A549 (cell line): Measurements from ENCODE around the gene DAZL. TPM values are rescaled to one million over a fixed set of nuclear protein-coding genes. Genes with fewer than 3 reads are reported as not detected.
A peak's percentile ranks its signal among the peaks of the same experiment; 100 is the strongest.

Source experiments
- ATAC-seq, 2 experiments: fragments of 200-7000 bp in 1 of 2; fragments of >200 bp in 1 of 2; cut with Nextera tagmentation in 1 of 2; cut with Tn5 transposase in 1 of 2; 3 replicates each; pipeline versions ENCODE4 v1.8.0 to v1.9.1; 2018 to 2020; ENCODE audit warnings: mild to moderate bottlenecking in 1 of 2, moderate library complexity in 1 of 2
- CTCF ChIA-PET: fragments of 300-600 bp; sonication (Branson Sonifier 250); formaldehyde crosslinking; extraction: SDS; loops from one replicate; lab custom pipeline; 2021; ENCODE audit warnings: antibody characterized with exemption, inconsistent platforms; lab: Yijun Ruan, JAX
- POLR2A ChIA-PET: fragments of 350-600 bp; formaldehyde crosslinking; extraction: SDS; loops from one replicate; lab custom pipeline; 2021; ENCODE audit warnings: antibody characterized with exemption, inconsistent platforms; lab: Yijun Ruan, JAX
- DNase-seq, 2 experiments: peaks; one replicate each; pipeline versions ENCODE4 v3.0.0 to v3.0.0-alpha.2; 2011 to 2016; ENCODE audit warnings: low read depth in 1 of 2, low spot score in 1 of 2
- FAIRE-seq: peaks from 2 replicates; lab custom pipeline; 2011; peaks lifted over from hg19 to GRCh38; lab: Jason Lieb, UNC
- H3K27ac ChIP-seq, 2 experiments: fragments of >200 bp; sonication (Bioruptor Twin); formaldehyde crosslinking; 3 replicates each; pipeline ENCODE4 v1.5.1; 2016 to 2017
- H3K4me1 ChIP-seq: fragments of >200 bp; sonication (Bioruptor Twin); formaldehyde crosslinking; 3 replicates; pipeline ENCODE4 v1.6.1; 2016
- H3K4me2 ChIP-seq: fragments of >200 bp; sonication (Bioruptor Twin); formaldehyde crosslinking; 3 replicates; pipeline ENCODE4 v1.6.1; 2016
- H3K4me3 ChIP-seq: fragments of >200 bp; sonication (Bioruptor Twin); formaldehyde crosslinking; 3 replicates; pipeline ENCODE4 v1.5.1; 2016
- H3K9me3 ChIP-seq: fragments of >200 bp; sonication (Bioruptor Twin); formaldehyde crosslinking; 3 replicates; pipeline ENCODE4 v1.6.1; 2016
- CBX8 ChIP-seq: fragments of 200-600 bp; sonication (generic); IDR thresholded peaks from 2 replicates; pipeline ENCODE4 v1.6.1; 2016
- CEBPB ChIP-seq, 2 experiments: fragments of >200 bp in 1 of 2; sonication (Bioruptor Twin) in 1 of 2; formaldehyde crosslinking in 1 of 2; IDR thresholded peaks; 2 replicates each; pipeline ENCODE4 v1.6.1; 2012 to 2016
- E2F6 ChIP-seq: IDR thresholded peaks from 2 replicates; pipeline ENCODE4 v1.6.1; 2012; ENCODE audit warnings: low read depth, borderline replicate concordance
- EHF ChIP-seq: fragments of 250-450 bp; sonication (Bioruptor Pico); IDR thresholded peaks from 2 replicates; pipeline ENCODE4 v1.5.0; 2020; ENCODE audit warnings: mild to moderate bottlenecking
- ELK1 ChIP-seq: fragments of 150-350 bp; IDR thresholded peaks from 2 replicates; pipeline ENCODE4 v1.6.1; 2014; ENCODE audit warnings: low read depth, mild to moderate bottlenecking, low read length
- FOXS1 ChIP-seq: fragments of 250-450 bp; sonication (Bioruptor Pico); IDR thresholded peaks from 2 replicates; pipeline ENCODE4 v1.5.0; 2020; ENCODE audit warnings: mild to moderate bottlenecking, moderate library complexity
- GATA3 ChIP-seq: IDR thresholded peaks from 2 replicates; pipeline ENCODE4 v1.6.1; 2012; ENCODE audit warnings: borderline replicate concordance
- HEYL ChIP-seq: fragments of 250-450 bp; sonication (Bioruptor Pico); IDR thresholded peaks from 2 replicates; pipeline ENCODE4 v1.8.0; 2021; ENCODE audit warnings: mild to moderate bottlenecking, moderate library complexity
- HOXA7 ChIP-seq: fragments of 250-450 bp; sonication (Bioruptor Pico); IDR thresholded peaks from 2 replicates; pipeline ENCODE4 v1.5.0; 2020; ENCODE audit warnings: mild to moderate bottlenecking, moderate library complexity
- JUN ChIP-seq, 2 experiments: fragments of >200 bp; sonication (Bioruptor Twin); formaldehyde crosslinking; IDR thresholded peaks; 2 replicates in 1 of 2; 3 replicates in 1 of 2; pipeline ENCODE4 v1.6.1; 2016 to 2017
- KDM5A ChIP-seq: fragments of 200-600 bp; sonication (generic); IDR thresholded peaks from 2 replicates; pipeline ENCODE4 v1.6.1; 2016; ENCODE audit warnings: antibody characterized with exemption, mild to moderate bottlenecking
- MAFK ChIP-seq: fragments of 450-650 bp; IDR thresholded peaks from 2 replicates; pipeline ENCODE4 v1.6.1; 2014; ENCODE audit not compliant: partially characterized antibody
- MAZ ChIP-seq: fragments of 150-350 bp; IDR thresholded peaks from 2 replicates; pipeline ENCODE4 v1.6.1; 2014; ENCODE audit warnings: antibody characterized with exemption, low read depth, low read length, borderline replicate concordance
- NFE2L2 ChIP-seq: fragments of 150-350 bp; conservative IDR thresholded peaks from 2 replicates; pipeline ENCODE4 v1.6.1; 2014; ENCODE audit warnings: low read length
- NPAS2 ChIP-seq: fragments of 250-450 bp; sonication (Bioruptor Pico); IDR thresholded peaks from 2 replicates; pipeline ENCODE4 v1.8.0; 2022; ENCODE audit warnings: mild to moderate bottlenecking, moderate library complexity, borderline replicate concordance
- NR3C1 ChIP-seq: fragments of >200 bp; sonication (Bioruptor Twin); formaldehyde crosslinking; IDR thresholded peaks from 3 replicates; pipeline ENCODE4 v1.6.1; 2017
- PHF8 ChIP-seq: fragments of 200-600 bp; sonication (generic); IDR thresholded peaks from 2 replicates; pipeline ENCODE4 v1.6.1; 2016; ENCODE audit warnings: low read depth, mild to moderate bottlenecking, antibody characterized with exemption, moderate library complexity, borderline replicate concordance
- POLR2A ChIP-seq: IDR thresholded peaks from 2 replicates; pipeline ENCODE4 v1.6.1; 2012; ENCODE audit warnings: mild to moderate bottlenecking, low read length
- RAD21 ChIP-seq, 2 experiments: fragments of >200 bp in 1 of 2; sonication (Bioruptor Twin) in 1 of 2; formaldehyde crosslinking in 1 of 2; IDR thresholded peaks in 1 of 2; conservative IDR thresholded peaks in 1 of 2; 2 replicates in 1 of 2; 3 replicates in 1 of 2; pipeline ENCODE4 v1.6.1; 2012 to 2018; ENCODE audit warnings: inconsistent platforms in 1 of 2
- USF2 ChIP-seq: fragments of 450-650 bp; IDR thresholded peaks from 2 replicates; pipeline ENCODE4 v1.6.1; 2014; ENCODE audit warnings: antibody characterized with exemption
- ZFP36 ChIP-seq: fragments of 450-650 bp; IDR thresholded peaks from 2 replicates; pipeline ENCODE4 v1.6.1; 2014; ENCODE audit warnings: borderline replicate concordance; ENCODE audit not compliant: partially characterized antibody
- ZSCAN20 ChIP-seq: fragments of 250-450 bp; sonication (Bioruptor Pico); IDR thresholded peaks from 2 replicates; pipeline ENCODE4 v1.8.0; 2022; ENCODE audit warnings: mild to moderate bottlenecking, moderate library complexity
- WGBS: methylation state at CpG from one replicate; pipeline ENCODE4 v1.1.6; 2017; ENCODE audit errors: missing lambda C conversion rate; 5-methylcytosine and 5-hydroxymethylcytosine counted together
- polyA plus RNA-seq, 4 experiments: library from polyadenylated mRNA; depleted of rRNA in 3 of 4; stranded (reverse); fragments of >200 nt; fragmentation: RNase III in 1 of 4; extraction: RNeasy Plus Mini Kit Qiagen cat#74134 plus additional on column Dnase treatment in 1 of 4; gene quantifications; 2 replicates in 3 of 4; 3 replicates in 1 of 4; pipeline ENCODE4 v1.2.3, GENCODE V29; 2011 to 2017
- TF ChIP-seq, protein P1 (sequence below): fragments of >200 bp; sonication (Bioruptor Twin); formaldehyde crosslinking; IDR thresholded peaks from 2 replicates; pipeline ENCODE4 v1.6.1; 2016
- TF ChIP-seq, protein P2 (sequence below): IDR thresholded peaks from 2 replicates; pipeline ENCODE4 v1.6.1; 2012

The DAZL gene
- polyA plus RNA-seq, 2 of the 4 experiments (the other 2 are of a cell fraction): not detected

- peak; percentile 96 to 97 for TF ChIP-seq RAD21 (conservative IDR thresholded peaks at IDR 0.05 in 1 of 2, IDR thresholded peaks at IDR 0.05 in 1 of 2)
- peak; percentile 81 to 95 for TF ChIP-seq CEBPB (IDR thresholded peaks at IDR 0.05)
Measured at GRCh38 chr3:16550676-16551341, 54.4 kb downstream of the DAZL start (continued).

GRCh38 chr3:16550305-16550675 lies 54.9 kb downstream of the DAZL start:
- no peak for DNase-seq
- no peak for TF ChIP-seq HOXA7 (CRISPR knock-in tag)
- no peak for TF ChIP-seq MAZ
- TF ChIP-seq CBX8: no peak
- TF ChIP-seq, protein P1, sequence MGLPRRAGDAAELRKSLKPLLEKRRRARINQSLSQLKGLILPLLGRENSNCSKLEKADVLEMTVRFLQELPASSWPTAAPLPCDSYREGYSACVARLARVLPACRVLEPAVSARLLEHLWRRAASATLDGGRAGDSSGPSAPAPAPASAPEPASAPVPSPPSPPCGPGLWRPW: no peak
- no peak for TF ChIP-seq PHF8
- TF ChIP-seq FOXS1 (CRISPR knock-in tag): no peak
- no peak for TF ChIP-seq ZFP36
- no peak for TF ChIP-seq JUN (IDR thresholded peaks at IDR 0.05)
- no peak for TF ChIP-seq GATA3
- no peak for TF ChIP-seq E2F6
- TF ChIP-seq EHF (CRISPR knock-in tag): no peak
- TF ChIP-seq ELK1: no peak
- TF ChIP-seq POLR2A: no peak
- no peak for TF ChIP-seq HEYL (CRISPR knock-in tag)
- TF ChIP-seq ZSCAN20: no peak
- no peak for TF ChIP-seq MAFK
- TF ChIP-seq, all 56 proteins: peak for 0
- 49% methylated on average over 4 of the region's 4 CpGs for WGBS
- no peak overlapping the region for H3K4me3 ChIP-seq
- H3K27ac ChIP-seq: peak overlapping the region in 1 of 2 experiments; percentile 55; a peak in 2 of 6 replicates
- H3K4me2 ChIP-seq: peak overlapping the region; percentile 24
- ChIA-PET POLR2A (no interaction called here), CTCF (interaction anchor here (0.6 to 3.9 kb wide), 22 partner anchors 13 to 420 kb away, joined by 3 to 78 read pairs (median 5); partner anchors contain the start of genes DPH3 and OXNAD1)
- H3K9me3 ChIP-seq: no peaks in the 10 kb centered on the region
- peak in 1 of 2 experiments; percentile 45; a peak in 3 of 6 replicates for ATAC-seq
- 0 out of 3 replicates have a peak, but pooled peaks cover 4% of the 10 kb centered on the region for H3K4me1 ChIP-seq
- FAIRE-seq: no peak

- H3K4me1 ChIP-seq: 0 out of 3 replicates have a peak, but pooled peaks cover 4% of the 10 kb centered on the region
- 57% methylated on average over 4 of the region's 4 CpGs for WGBS
- TF ChIP-seq, protein P2, sequence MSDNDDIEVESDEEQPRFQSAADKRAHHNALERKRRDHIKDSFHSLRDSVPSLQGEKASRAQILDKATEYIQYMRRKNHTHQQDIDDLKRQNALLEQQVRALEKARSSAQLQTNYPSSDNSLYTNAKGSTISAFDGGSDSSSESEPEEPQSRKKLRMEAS: no peak
- TF ChIP-seq NPAS2 (CRISPR knock-in tag) (no peak), NR3C1 (no peak), USF2 (no peak), HOXA7 (CRISPR knock-in tag) (no peak), KDM5A (no peak), NFE2L2 (no peak)
- ChIA-PET POLR2A (no interaction called here), CTCF (interaction anchor here (1.3 to 3.9 kb wide), 3 partner anchors 11 to 262 kb away, joined by 3 to 78 read pairs (median 22); no protein-coding TSS in a partner anchor)
- no peaks in the 10 kb centered on the region for H3K9me3 ChIP-seq
- no peak overlapping the region for H3K4me2 ChIP-seq
- DNase-seq (no peak), FAIRE-seq (no peak), ATAC-seq (no peak)
- no peak overlapping the region for H3K4me3 ChIP-seq
- H3K27ac ChIP-seq: no peak overlapping the region
Measured at GRCh38 chr3:16548721-16549120, 56.5 kb downstream of the DAZL start.
